Astrocyte of the cerebellum (primary cell): ENCODE data around the gene TNIP1.

Experiments used
- DNase-seq: peaks from one replicate; pipeline ENCODE4 v3.0.0-alpha.2; 2011; ENCODE audit warnings: low read depth
- H3K4me3 ChIP-seq: 2 replicates; pipeline ENCODE4 v1.5.1; 2011; ENCODE audit warnings: mild to moderate bottlenecking, low read depth, low read length, moderate library complexity
- in situ Hi-C: cut with HindIII; loops from 2 replicates; pipeline ENCODE4 v1.10.0; 2017; ENCODE audit warnings: low sequenced_read_pairs
- TF ChIP-seq, protein P1 (sequence below): IDR thresholded peaks from 2 replicates; pipeline ENCODE4 v1.5.1; 2012; ENCODE audit warnings: low read length, low read depth, moderate library complexity, mild to moderate bottlenecking; ENCODE audit errors: missing control alignments

Gene TNIP1

DNA sequence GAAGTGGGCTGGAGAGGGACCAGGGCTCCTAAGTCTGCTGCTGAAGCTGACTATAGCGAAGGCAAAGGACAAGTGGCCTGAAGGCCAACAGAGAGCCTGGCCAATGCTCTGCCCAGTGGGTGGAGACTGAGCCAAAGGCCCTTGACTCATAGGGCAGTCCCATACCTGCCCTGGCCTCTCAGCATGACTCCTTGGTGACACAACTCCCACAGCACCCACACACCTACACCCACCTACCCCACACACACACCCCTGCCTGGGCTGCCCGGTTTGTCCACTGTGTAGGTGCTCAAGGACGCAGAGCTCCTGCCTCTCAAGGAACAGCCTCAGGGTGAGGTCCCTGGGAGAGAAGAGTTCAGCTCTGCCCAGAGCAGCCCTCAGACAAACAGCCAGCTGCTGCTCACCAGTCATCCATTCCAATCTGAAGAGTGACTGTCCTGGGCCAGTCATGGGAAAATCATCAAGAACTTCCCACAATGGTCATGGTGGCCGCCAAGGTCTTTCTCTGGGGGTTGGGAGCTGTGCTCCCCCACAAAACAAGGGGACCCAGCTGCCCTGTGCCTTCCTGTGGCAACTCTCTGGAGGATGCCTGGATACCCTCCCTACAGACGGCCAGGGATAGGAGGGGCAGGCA lies 5.0 kb downstream of the TNIP1 start:
- TF ChIP-seq, protein P1, sequence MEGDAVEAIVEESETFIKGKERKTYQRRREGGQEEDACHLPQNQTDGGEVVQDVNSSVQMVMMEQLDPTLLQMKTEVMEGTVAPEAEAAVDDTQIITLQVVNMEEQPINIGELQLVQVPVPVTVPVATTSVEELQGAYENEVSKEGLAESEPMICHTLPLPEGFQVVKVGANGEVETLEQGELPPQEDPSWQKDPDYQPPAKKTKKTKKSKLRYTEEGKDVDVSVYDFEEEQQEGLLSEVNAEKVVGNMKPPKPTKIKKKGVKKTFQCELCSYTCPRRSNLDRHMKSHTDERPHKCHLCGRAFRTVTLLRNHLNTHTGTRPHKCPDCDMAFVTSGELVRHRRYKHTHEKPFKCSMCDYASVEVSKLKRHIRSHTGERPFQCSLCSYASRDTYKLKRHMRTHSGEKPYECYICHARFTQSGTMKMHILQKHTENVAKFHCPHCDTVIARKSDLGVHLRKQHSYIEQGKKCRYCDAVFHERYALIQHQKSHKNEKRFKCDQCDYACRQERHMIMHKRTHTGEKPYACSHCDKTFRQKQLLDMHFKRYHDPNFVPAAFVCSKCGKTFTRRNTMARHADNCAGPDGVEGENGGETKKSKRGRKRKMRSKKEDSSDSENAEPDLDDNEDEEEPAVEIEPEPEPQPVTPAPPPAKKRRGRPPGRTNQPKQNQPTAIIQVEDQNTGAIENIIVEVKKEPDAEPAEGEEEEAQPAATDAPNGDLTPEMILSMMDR: no peak
- H3K4me3 ChIP-seq: no peak overlapping the region

GRCh38 chr5:151074557-151074956 lies 6.3 kb downstream of the TNIP1 start:
- TF ChIP-seq, protein P1: no peak
- no peak for DNase-seq
- H3K4me3 ChIP-seq: no peak overlapping the region
- in situ Hi-C loops: no loop called here

More for the DNA sequence above, 5.0 kb downstream of the TNIP1 start:
- no peak for DNase-seq
- in situ Hi-C loops: no loop called here

DNA sequence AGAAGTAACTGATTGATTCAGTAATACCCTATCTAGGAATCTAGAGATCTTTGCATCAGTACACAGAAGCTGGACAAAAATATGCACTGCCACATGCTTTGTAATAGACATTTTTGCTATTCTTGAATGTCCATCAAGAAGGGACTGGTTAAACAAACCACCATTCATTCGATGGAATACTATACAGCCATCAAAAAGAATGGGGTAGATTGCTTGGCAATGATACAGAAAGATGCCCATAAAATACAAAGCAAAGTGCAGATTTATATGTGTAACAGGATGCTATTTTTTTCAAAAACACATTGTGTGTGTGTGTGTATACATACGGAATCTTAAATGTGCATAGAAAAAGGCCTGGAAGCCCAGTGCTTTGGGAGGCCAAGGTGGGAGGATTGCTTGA lies 7.6 kb downstream of the TNIP1 start:
- no peak for DNase-seq
- H3K4me3 ChIP-seq: no peak overlapping the region
- TF ChIP-seq, protein P1: no peak
- in situ Hi-C loops: no loop called here

- no peak overlapping the region for H3K4me3 ChIP-seq
- in situ Hi-C loops: no loop called here
- TF ChIP-seq, protein P1: no peak
- no peak for DNase-seq
Observed at GRCh38 chr5:151072630-151073025, 8.2 kb downstream of the TNIP1 start.

DNA sequence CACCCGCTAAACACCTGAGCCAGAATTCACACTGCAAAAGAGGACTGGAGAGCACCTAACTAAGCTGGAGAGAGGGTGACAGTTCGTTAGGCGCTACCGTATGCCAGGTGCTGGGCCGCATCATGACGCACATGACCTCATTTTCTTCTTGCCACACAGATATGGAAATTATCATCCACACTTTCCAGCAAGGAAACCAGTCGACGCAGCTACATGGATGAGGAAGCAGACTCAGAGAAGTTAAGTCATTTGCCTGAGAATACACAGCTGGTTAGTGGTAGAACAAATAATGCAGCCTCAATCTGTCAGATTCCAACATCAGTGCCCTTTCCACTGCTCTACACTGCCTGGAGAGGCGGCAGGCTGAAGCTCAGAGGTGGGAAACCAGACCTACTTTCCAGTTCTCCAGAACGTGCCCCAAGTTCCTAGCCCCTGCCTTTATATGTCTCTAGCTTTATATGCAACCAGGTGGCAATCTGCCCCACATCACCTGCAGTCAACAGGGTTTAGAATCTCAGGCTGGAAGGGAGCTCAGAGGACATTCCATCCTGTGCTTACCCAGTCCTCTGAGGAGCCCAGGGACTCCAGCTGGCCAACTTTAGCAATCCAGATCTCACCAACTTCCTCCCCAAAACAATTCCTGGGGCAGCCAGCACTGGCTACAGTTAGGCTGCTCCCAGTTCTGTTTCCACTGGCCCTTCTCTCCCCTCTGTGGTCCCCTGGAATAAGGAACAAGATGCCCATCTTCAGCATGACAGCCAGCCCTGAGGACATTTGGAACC lies 8.8 kb downstream of the TNIP1 start:
- TF ChIP-seq, protein P1: no peak

GRCh38 chr5:151071021-151071420 lies 9.8 kb downstream of the TNIP1 start:
- no peak overlapping the region for H3K4me3 ChIP-seq
- in situ Hi-C loops: no loop called here
- no peak for DNase-seq
- TF ChIP-seq, protein P1: no peak

More for the DNA sequence above, 8.8 kb downstream of the TNIP1 start:
- no peak for DNase-seq
- in situ Hi-C loops: no loop called here
- no peak overlapping the region for H3K4me3 ChIP-seq
